HG02852 (cell line): ENCODE results near the gene NAP1L4.

Experiments used
- ATAC-seq: cut with Tn5 transposase; IDR thresholded peaks from one replicate; pipeline ENCODE4 v1.9.1; 2021; ENCODE audit warnings: mild to moderate bottlenecking, moderate library complexity; ENCODE audit not compliant: unreplicated experiment

The NAP1L4 gene

GRCh38 chr11:3011891-3012885 is 20.1 kb upstream of the NAP1L4 start:
- no peak for ATAC-seq

DNA sequence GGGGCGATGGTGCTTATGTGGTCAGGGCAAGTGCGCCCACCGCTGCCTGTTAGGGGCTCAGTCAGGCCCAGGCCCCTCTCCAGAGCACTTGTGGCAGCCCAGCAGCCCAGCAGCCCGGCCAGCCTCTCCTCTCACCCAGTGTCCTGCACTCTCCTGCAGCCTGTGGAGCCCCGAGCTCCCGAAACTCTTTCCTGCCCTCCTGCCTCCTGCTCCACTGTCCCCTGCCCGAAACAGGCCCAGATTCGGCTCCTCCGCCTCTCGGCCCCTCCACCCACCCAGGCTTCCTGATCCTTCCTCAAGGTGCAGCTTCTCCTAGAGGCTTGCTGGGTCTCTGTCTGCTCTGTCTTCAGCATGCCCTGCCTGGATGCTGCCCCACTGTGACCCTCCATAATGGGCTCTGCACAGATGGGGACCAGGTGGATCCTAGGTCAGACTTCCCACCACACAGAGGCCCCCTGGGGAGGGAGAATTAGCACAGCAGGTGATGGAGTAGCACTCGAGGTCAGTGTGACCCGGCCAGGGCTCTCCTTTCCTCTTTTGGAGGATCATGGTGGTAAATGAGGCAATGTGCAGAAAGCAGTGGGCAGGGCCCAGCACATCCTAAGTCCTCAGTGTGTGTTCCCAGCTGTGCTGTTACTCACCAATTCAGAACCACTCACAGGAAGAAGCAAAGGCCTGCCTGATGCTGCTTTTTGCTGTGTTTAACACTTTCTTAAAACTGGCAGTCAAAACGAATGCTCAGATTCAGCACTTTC is 18.6 kb upstream of the NAP1L4 start:
- ATAC-seq: no peak

DNA sequence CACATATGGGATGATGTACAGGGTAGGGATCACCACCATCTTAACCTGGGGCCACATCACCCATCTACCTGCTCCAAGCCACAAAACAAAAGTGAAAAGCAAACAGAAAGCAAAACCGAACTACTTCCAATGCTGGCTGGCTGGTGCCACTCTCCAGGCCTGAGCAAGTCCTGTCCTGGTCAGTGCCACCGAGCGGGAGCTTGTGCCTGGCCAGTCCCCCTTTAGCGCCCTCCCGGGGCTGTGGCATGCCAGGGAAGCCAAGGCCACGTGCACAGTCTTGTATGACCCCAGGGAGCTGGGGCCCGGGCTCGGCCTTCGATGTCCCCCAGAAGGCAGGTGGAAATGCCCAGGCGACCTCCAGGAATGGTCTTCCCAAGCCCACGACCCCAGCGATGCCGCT is 17.9 kb upstream of the NAP1L4 start:
- ATAC-seq: no peak

DNA sequence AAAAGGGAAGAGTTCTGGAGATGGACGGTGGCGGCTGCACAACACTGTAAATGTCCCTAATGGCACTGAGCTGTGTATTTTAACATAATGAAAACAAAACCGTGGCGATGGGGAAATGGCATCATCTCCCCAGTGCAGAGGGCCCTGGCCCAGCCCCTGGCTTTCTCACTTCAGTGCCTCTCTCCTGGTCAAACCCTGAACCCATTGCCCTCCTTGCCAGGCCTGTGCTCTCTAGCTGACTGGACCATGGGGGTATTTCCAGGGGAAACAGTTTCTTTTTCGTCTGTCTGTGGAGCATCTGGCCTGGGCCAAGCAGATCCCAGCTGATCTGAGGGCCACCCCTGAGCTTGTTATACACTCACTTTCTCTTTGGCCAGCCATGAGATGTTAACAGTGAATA is 17.4 kb upstream of the NAP1L4 start:
- no peak for ATAC-seq

DNA sequence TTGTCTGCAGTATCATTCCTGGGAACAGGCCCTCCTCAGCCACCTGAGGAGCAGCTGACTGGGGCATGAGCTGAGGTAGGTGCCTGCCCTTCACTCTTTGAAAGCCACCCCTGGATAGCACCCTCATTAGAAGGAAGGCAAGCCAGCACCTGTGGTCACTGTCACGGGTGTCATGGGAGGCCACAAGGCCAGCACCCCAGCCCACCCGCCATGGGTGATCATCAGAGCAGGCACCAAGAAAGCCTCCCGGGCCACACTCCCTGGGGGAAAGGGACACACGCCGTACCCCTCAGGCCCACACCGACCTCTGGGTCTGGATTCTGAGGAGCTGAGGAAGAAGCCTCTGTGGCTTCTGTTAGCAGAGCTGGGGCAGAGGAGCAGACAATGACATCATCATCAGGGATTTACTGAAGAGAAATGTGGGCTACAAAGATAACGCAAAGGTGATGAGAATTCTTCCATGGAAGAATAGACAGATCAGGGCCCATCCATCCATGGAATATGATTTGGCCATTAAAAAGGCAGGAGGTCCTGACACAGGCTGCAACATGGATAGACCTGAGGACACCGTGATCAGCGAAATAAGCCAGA is 16.7 kb upstream of the NAP1L4 start:
- ATAC-seq: no peak

- ATAC-seq: no peak
Measured at GRCh38 chr11:3007404-3008010, 15.4 kb upstream of the NAP1L4 start.

DNA sequence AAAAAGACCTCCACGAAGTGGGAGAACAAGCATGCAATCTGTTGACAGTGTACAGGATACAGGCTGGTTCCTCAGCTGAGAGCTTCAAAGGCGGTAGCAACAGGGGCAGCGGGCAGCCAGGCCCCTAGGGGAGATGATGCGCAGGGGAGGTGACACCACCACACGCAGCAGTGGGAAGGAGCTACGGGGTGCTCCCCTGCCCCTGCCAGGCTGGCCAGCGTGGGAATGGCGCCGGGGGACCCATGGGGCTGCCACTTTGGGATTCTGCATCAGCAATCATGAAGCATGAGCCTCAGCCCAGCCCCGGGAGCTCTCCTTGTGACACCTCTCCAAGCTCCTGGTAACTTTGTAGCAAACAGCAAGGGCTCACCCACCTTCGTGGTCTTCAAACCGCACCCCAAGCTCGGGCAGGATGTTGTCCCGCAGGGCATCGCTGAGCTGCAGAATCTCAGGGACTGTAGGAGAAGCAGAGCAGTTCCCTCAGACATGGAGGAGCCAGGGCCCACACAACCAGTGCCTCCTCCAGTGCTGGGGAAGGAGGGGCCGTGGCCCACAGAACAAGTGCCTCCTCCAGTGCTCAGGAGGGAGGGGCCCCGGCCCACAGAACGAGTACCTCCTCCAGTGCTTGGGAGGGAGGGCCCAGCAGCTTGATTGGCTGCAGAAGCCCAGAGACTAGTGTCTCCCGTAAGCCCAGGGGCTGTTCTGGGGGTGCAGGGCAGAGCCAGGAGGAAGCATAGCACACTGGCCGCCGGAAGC is 14.6 kb upstream of the NAP1L4 start:
- ATAC-seq: no peak

- no peak for ATAC-seq
Measured at GRCh38 chr11:3004481-3004880, 12.4 kb upstream of the NAP1L4 start.

DNA sequence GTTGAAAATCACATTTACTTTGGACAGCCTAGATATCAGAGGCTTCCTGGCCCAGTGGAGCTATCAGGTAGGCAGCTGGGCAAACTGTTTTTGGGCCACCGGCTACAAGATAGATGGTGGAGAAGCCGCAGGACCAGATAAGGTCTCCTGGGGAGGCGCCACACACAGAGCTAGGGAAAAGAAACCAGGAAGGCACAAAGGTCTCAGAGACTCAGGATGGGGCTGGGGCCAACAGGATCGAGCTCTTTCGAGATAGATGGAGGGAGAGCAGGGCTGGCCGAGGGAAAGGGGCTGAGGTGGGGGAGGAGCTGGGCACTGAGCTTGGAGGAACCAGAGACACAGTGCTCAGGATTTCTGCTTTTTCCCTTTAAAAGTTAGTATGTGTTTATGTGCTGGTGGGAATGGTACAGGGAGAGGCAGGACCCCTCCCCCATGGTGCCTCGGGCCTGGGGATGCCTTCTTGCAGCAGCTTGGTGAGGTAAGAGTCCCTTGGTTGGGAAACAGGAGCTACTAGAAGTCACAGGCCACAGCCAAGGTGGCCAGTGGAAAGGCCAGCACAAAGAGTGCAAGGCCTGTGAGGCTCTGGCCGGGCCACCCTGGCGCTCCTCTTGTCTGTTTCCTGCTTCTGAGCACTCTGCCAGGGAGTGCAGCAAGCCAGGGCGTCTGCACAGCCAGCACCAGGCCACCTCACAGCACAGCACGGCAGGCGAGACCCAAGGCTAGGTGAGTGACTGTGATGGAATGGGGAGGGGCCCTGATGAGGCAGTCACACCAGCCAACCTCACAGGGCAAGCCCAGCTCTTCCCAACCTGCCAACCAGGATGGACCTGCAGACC is 11.5 kb upstream of the NAP1L4 start:
- no peak for ATAC-seq

GRCh38 chr11:3002871-3003270 is 10.7 kb upstream of the NAP1L4 start:
- no peak for ATAC-seq

DNA sequence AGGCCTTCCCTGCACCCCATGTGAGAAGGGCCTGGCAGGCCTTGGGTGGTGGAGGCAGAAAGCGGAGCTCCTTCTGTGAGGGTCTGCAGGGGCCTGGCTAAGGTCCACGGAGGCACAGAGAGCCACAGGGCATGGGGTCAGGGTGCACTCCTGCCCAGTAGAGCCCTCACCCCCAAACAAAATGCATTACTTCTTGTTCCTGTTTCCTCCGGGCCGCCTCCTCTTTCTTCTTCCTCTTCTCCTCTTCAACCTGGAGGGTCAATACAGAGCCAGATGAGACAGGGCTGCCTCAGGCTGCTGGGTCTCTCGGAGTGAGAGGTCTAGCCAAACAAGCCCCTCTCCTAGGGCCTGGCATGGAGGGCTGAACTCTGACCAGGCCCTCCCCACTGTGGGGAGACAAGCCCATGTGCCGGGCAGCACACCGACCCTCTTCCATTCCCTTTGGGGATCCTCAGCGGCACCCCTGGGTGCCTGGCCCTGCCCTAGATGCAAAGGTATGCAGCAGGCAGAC is 10.3 kb upstream of the NAP1L4 start:
- ATAC-seq: no peak

DNA sequence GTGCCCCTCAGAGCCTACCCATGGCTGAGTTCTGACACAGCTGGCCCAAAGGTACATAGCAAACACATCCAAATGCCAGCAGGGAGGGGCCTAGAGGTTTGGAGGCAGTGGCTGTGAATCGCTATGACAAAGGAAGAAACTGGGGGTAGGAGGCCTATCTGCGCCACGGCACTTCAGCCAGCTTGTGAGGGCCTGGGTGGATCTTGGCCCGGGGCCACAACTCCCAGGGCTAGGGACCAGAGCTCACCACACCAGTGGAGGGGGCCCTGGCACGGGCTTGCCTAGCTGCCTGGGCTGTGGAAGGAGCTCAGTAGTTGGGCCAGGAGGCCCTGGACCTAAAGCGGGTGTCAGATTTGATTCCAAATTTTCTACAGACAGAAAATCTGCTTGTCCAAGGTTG is 9.4 kb upstream of the NAP1L4 start:
- no peak for ATAC-seq

DNA sequence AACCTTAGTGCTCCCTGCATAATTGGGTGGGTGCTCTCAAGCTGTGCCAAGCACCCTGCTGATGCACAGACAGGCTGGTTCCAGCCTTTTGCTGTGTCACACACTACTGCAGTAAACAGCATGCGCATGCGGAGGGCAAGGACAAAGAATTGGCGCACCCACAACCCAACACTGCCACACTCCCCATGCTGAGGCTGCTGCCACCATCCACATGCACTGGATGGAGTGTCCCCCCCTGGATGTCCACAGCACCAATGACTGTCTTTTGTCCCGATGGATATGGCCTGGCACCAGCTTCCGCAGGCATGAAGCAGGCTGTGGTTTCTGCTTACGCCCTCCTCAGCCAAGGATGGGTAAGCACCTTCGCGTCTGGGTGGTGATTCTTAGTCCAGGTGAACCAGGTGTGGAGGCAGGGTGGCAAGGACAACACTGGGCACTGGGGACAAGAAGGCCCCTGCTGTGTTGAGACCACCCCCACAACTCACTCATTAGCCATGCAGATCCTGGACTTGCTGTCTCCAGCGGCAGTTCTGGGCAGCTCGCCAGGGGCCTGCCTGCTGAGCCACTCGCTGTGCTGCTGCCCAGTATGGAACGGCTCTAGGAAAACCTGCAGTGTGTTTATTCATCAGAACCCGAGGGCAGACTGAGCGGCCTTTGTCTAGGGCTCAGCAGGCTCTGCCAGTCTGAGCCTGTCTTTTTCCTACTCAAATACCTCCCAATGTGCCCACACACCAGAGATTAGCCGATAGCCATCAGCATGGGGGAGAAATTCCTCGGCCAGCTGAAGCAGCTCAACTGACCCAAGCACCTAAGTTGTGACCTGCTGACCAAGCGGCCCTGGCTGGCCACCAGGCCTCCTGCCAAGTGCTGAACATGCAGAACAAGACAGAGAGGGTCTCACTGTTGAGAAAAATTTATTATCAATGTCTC is 8.2 kb upstream of the NAP1L4 start:
- no peak for ATAC-seq

GRCh38 chr11:2999464-2999998 is 7.4 kb upstream of the NAP1L4 start:
- no peak for ATAC-seq

- ATAC-seq: no peak
Measured at GRCh38 chr11:2998073-2998850, 6.1 kb upstream of the NAP1L4 start.

GRCh38 chr11:2997406-2997805 is 5.3 kb upstream of the NAP1L4 start:
- ATAC-seq: no peak

- no peak for ATAC-seq
Measured at GRCh38 chr11:2996976-2997375, 4.8 kb upstream of the NAP1L4 start.
